Naive thymus-derived CD4-positive, alpha-beta T cell (primary cell): ENCODE measurements around the gene SMYD2. TPM values are rescaled to one million over a fixed set of nuclear protein-coding genes. Genes with fewer than 3 reads are reported as not detected.

Experiments
- ATAC-seq: fragments of 150-1000 bp; cut with Tn5 transposase; 2 replicates; pipeline ENCODE4 v1.10.0; 2021; ENCODE audit warnings: mild to moderate bottlenecking, moderate library complexity
- CTCF ChIA-PET: fragments of 350-600 bp; sonication (Branson Sonifier 250); formaldehyde crosslinking; loops from one replicate; lab custom pipeline; 2021; ENCODE audit warnings: antibody characterized with exemption; lab: Charles Lee
- POLR2A ChIA-PET: fragments of 350-600 bp; sonication (Branson Sonifier 250); formaldehyde crosslinking; loops from one replicate; lab custom pipeline; 2021; ENCODE audit warnings: antibody characterized with exemption, inconsistent platforms; lab: Charles Lee
- DNase-seq, 9 donors: peaks; one replicate each; pipeline versions ENCODE4 v3.0.0 to v3.0.0-alpha.2; 2020 to 2022; ENCODE audit warnings: mixed read lengths in 1 of 9
- H3K27ac ChIP-seq: one replicate; pipeline ENCODE4 v1.7.0; 2013; ENCODE audit warnings: mild to moderate bottlenecking, low read depth, low read length, moderate library complexity
- H3K27me3 ChIP-seq, 2 donors: one replicate each; pipeline ENCODE4 v1.7.0; 2013; ENCODE audit warnings: low read length in 2 of 2, mild to moderate bottlenecking in 2 of 2, moderate library complexity in 2 of 2; ENCODE audit not compliant: control insufficient read depth in 2 of 2, insufficient read depth in 2 of 2
- H3K36me3 ChIP-seq, 3 experiments: 1 replicate in 2 of 3; 2 replicates in 1 of 3; pipeline ENCODE4 v1.7.0; 2013; ENCODE audit warnings: low read length in 3 of 3, mild to moderate bottlenecking in 3 of 3, moderate library complexity in 1 of 3; ENCODE audit not compliant: insufficient read depth in 3 of 3, control insufficient read depth in 2 of 3
- H3K4me1 ChIP-seq, 2 donors: one replicate each; pipeline ENCODE4 v1.7.0; 2013; ENCODE audit warnings: low read length in 2 of 2, mild to moderate bottlenecking in 2 of 2, moderate library complexity in 1 of 2; ENCODE audit not compliant: control insufficient read depth in 2 of 2, insufficient read depth in 2 of 2
- H3K4me3 ChIP-seq: 2 replicates; pipeline ENCODE4 v1.7.0; 2013; ENCODE audit warnings: mild to moderate bottlenecking, low read length
- H3K9me3 ChIP-seq, 3 experiments: 1 replicate in 2 of 3; 2 replicates in 1 of 3; pipeline ENCODE4 v1.7.0; 2013; ENCODE audit warnings: low read length in 3 of 3; ENCODE audit not compliant: control insufficient read depth in 2 of 3
- H3K27ac Mint-ChIP-seq, 9 donors: one replicate each; pipeline ENCODE4 v1.8.0; 2020 to 2022; ENCODE audit warnings: mixed read lengths in 9 of 9, mild to moderate bottlenecking in 8 of 9, moderate library complexity in 5 of 9, inconsistent platforms in 2 of 9
- H3K27me3 Mint-ChIP-seq, 5 donors: one replicate each; pipeline ENCODE4 v1.8.0; 2021 to 2022; ENCODE audit warnings: mixed read lengths in 5 of 5, mild to moderate bottlenecking in 1 of 5
- H3K36me3 Mint-ChIP-seq, 5 donors: one replicate each; pipeline ENCODE4 v1.8.0; 2020 to 2022; ENCODE audit warnings: mixed read lengths in 5 of 5, mild to moderate bottlenecking in 3 of 5, inconsistent platforms in 1 of 5
- H3K4me1 Mint-ChIP-seq, 7 donors: one replicate each; pipeline ENCODE4 v1.8.0; 2020 to 2022; ENCODE audit warnings: mixed read lengths in 7 of 7, mild to moderate bottlenecking in 3 of 7, inconsistent platforms in 1 of 7
- H3K4me3 Mint-ChIP-seq, 10 donors: one replicate each; pipeline ENCODE4 v1.8.0; 2020 to 2022; ENCODE audit warnings: mild to moderate bottlenecking in 10 of 10, mixed read lengths in 10 of 10, moderate library complexity in 6 of 10, inconsistent platforms in 2 of 10
- H3K9me3 Mint-ChIP-seq, 11 donors: one replicate each; pipeline ENCODE4 v1.8.0; 2020 to 2022; ENCODE audit warnings: mixed read lengths in 11 of 11, mild to moderate bottlenecking in 4 of 11, inconsistent platforms in 1 of 11, moderate library complexity in 1 of 11
- intact Hi-C, 2 donors: fragments of 100-400 bp; cut with micrococcal nuclease; formaldehyde crosslinking; loops; one replicate each; pipeline ENCODE4 v1.15.1; 2023
- polyA plus RNA-seq, 2 donors: library from polyadenylated mRNA; unstranded; fragments of 300-500 nt; fragmentation: Illumina TruSeq; gene quantifications; one replicate each; pipeline ENCODE4 v1.2.3, GENCODE V29; 2021
- total RNA-seq, 6 experiments: library from RNA in 5 of 6; stranded (reverse) in 5 of 6; gene quantifications; 1 replicate in 5 of 6; 2 replicates in 1 of 6; pipeline ENCODE4 v1.2.3 and lab custom pipeline; 2021 to 2026

The SMYD2 gene
- total and polyA plus RNA-seq, 7 experiments from 2014 or later, result 24.3 to 55.0 (median 34.7) TPM

- Mint-ChIP-seq H3K9me3 (peaks cover 2 to 15% (median 10%) of the 10 kb centered on the region in 11 donors), H3K27me3 (no peaks in the 10 kb centered on the region), H3K4me3 (no peak overlapping the region), H3K36me3 (peaks cover 9 to 25% (median 17%) of the 10 kb centered on the region in 5 donors), H3K27ac (no peak overlapping the region), H3K4me1 (peaks cover 0 to 1% (median 0%) of the 10 kb centered on the region in 7 donors)
- Histone ChIP-seq H3K9me3 (peaks cover 0 to 9% (median 0%) of the 10 kb centered on the region in 3 experiments), H3K27ac (no peak overlapping the region), H3K4me3 (no peak overlapping the region), H3K27me3 (no peaks in the 10 kb centered on the region), H3K36me3 (peaks cover 0 to under 1% (median 0%) of the 10 kb centered on the region in 3 experiments), H3K4me1 (no peaks in the 10 kb centered on the region)
- ATAC-seq, result no peak
- DNase-seq, result no peak
- POLR2A ChIA-PET, result no interaction called here
- intact Hi-C loops, result no loop called here
- CTCF ChIA-PET, result interaction anchor here (2.2 kb wide), 1 partner anchor 87 kb away, joined by 5 read pairs; no protein-coding TSS in a partner anchor
These were observed 68.0 kb downstream of the SMYD2 start for GRCh38 chr1:214349008-214349407.

- no peak overlapping the region for H3K4me3 Mint-ChIP-seq
- H3K9me3 ChIP-seq, result peaks cover 0 to 3% (median 0%) of the 10 kb centered on the region in 3 experiments
- peaks cover 0 to 1% (median 0%) of the 10 kb centered on the region in 7 donors for H3K4me1 Mint-ChIP-seq
- no peaks in the 10 kb centered on the region for H3K36me3 ChIP-seq
- ATAC-seq (no peak), DNase-seq (no peak)
- intact Hi-C loops, result no loop called here
- H3K27me3 Mint-ChIP-seq, result no peaks in the 10 kb centered on the region
- peaks cover 4 to 17% (median 10%) of the 10 kb centered on the region in 5 donors for H3K36me3 Mint-ChIP-seq
- ChIA-PET CTCF (interaction anchor here (0.6 to 2.2 kb wide), 2 partner anchors 88 to 1218 kb away, joined by 4 to 5 read pairs; no protein-coding TSS in a partner anchor), POLR2A (no interaction called here)
- no peak overlapping the region for H3K27ac ChIP-seq
- H3K27me3 ChIP-seq, result no peaks in the 10 kb centered on the region
- H3K4me1 ChIP-seq, result no peaks in the 10 kb centered on the region
- H3K27ac Mint-ChIP-seq, result no peak overlapping the region
- H3K9me3 Mint-ChIP-seq, result peaks cover 2 to 7% (median 3%) of the 10 kb centered on the region in 11 donors
- H3K4me3 ChIP-seq, result no peak overlapping the region
These were observed 68.8 kb downstream of the SMYD2 start for GRCh38 chr1:214349781-214350180.

- H3K4me1 Mint-ChIP-seq, result peaks cover 0 to 1% (median 0%) of the 10 kb centered on the region in 7 donors
- no peak overlapping the region for H3K27ac Mint-ChIP-seq
- Histone ChIP-seq H3K27ac (no peak overlapping the region), H3K4me3 (no peak overlapping the region), H3K9me3 (no peaks in the 10 kb centered on the region), H3K27me3 (no peaks in the 10 kb centered on the region), H3K36me3 (no peaks in the 10 kb centered on the region), H3K4me1 (no peaks in the 10 kb centered on the region)
- peaks cover 0 to 11% (median 3%) of the 10 kb centered on the region in 5 donors for H3K36me3 Mint-ChIP-seq
- no peak for ATAC-seq
- DNase-seq, result no peak
- POLR2A ChIA-PET, result no interaction called here
- H3K4me3 Mint-ChIP-seq, result no peak overlapping the region
- no peaks in the 10 kb centered on the region for H3K9me3 Mint-ChIP-seq
- CTCF ChIA-PET, result interaction anchor here (1.6 kb wide), 1 partner anchor 19 kb away, joined by 4 read pairs; no protein-coding TSS in a partner anchor
- intact Hi-C loops, result no loop called here
- no peaks in the 10 kb centered on the region for H3K27me3 Mint-ChIP-seq
These were observed 70.8 kb downstream of the SMYD2 start for GRCh38 chr1:214351551-214352277.

GRCh38 chr1:214352838-214353237, 71.9 kb downstream of the SMYD2 start:
- Mint-ChIP-seq H3K36me3 (peaks cover 0 to 2% (median 1%) of the 10 kb centered on the region in 5 donors), H3K9me3 (no peaks in the 10 kb centered on the region), H3K27me3 (no peaks in the 10 kb centered on the region), H3K27ac (no peak overlapping the region), H3K4me1 (peaks cover 0 to 1% (median 0%) of the 10 kb centered on the region in 7 donors), H3K4me3 (no peak overlapping the region)
- CTCF ChIA-PET, result interaction anchor here (0.6 to 1.6 kb wide), 2 partner anchors 20 to 241 kb away, joined by 3 to 4 read pairs; no protein-coding TSS in a partner anchor
- Histone ChIP-seq H3K4me3 (no peak overlapping the region), H3K9me3 (no peaks in the 10 kb centered on the region), H3K36me3 (no peaks in the 10 kb centered on the region), H3K27ac (no peak overlapping the region), H3K4me1 (no peaks in the 10 kb centered on the region), H3K27me3 (no peaks in the 10 kb centered on the region)
- intact Hi-C loops, result no loop called here
- DNase-seq (no peak), ATAC-seq (no peak)
- POLR2A ChIA-PET, result no interaction called here

GRCh38 chr1:214354440-214355148, 73.6 kb downstream of the SMYD2 start:
- H3K36me3 ChIP-seq, result no peaks in the 10 kb centered on the region
- DNase-seq (no peak), ATAC-seq (no peak)
- H3K27ac ChIP-seq, result no peak overlapping the region
- ChIA-PET POLR2A (no interaction called here), CTCF (interaction anchor here (1.2 kb wide), 1 partner anchor 23 kb away, joined by 7 read pairs; no protein-coding TSS in a partner anchor)
- peaks cover 0 to 1% (median 0%) of the 10 kb centered on the region in 7 donors for H3K4me1 Mint-ChIP-seq
- H3K4me1 ChIP-seq, result no peaks in the 10 kb centered on the region
- H3K9me3 ChIP-seq, result no peaks in the 10 kb centered on the region
- no peak overlapping the region for H3K4me3 ChIP-seq
- H3K36me3 Mint-ChIP-seq, result no peaks in the 10 kb centered on the region
- no peaks in the 10 kb centered on the region for H3K27me3 Mint-ChIP-seq
- H3K9me3 Mint-ChIP-seq, result no peaks in the 10 kb centered on the region
- no peak overlapping the region for H3K27ac Mint-ChIP-seq
- no peak overlapping the region for H3K4me3 Mint-ChIP-seq
- H3K27me3 ChIP-seq, result no peaks in the 10 kb centered on the region
- intact Hi-C loops, result no loop called here

- ChIA-PET POLR2A (no interaction called here), CTCF (interaction anchor here (0.6 kb wide), 1 partner anchor 21 kb away, joined by 4 read pairs; no protein-coding TSS in a partner anchor)
- no peak overlapping the region for H3K4me3 Mint-ChIP-seq
- Histone ChIP-seq H3K27me3 (no peaks in the 10 kb centered on the region), H3K4me3 (no peak overlapping the region), H3K9me3 (no peaks in the 10 kb centered on the region), H3K4me1 (no peaks in the 10 kb centered on the region), H3K36me3 (no peaks in the 10 kb centered on the region), H3K27ac (no peak overlapping the region)
- ATAC-seq (no peak), DNase-seq (no peak)
- peaks cover 4 to 42% (median 35%) of the 10 kb centered on the region in 5 donors for H3K27me3 Mint-ChIP-seq
- peaks cover 0 to 9% (median 0%) of the 10 kb centered on the region in 7 donors for H3K4me1 Mint-ChIP-seq
- H3K9me3 Mint-ChIP-seq, result peaks cover 0 to 4% (median 0%) of the 10 kb centered on the region in 11 donors
- intact Hi-C loops, result no loop called here
- peaks cover 0 to 17% (median 0%) of the 10 kb centered on the region in 5 donors for H3K36me3 Mint-ChIP-seq
- no peak overlapping the region for H3K27ac Mint-ChIP-seq
These were observed 79.2 kb downstream of the SMYD2 start for GRCh38 chr1:214360116-214360515.
